ENCODE results near the gene TENM4.
"Not testable (repeated sequence)": the region's sequence is repeated elsewhere in the genome, so short reads cannot be mapped to it uniquely, and the experiment has no call there.

Gene TENM4

GRCh38 chr11:79237703-79238102 lies 203.1 kb downstream of the TENM4 start:
- no peak for DNase-seq

- DNase-seq, result no peak
Observed at GRCh38 chr11:79237091-79237490, 203.7 kb downstream of the TENM4 start.

DNA sequence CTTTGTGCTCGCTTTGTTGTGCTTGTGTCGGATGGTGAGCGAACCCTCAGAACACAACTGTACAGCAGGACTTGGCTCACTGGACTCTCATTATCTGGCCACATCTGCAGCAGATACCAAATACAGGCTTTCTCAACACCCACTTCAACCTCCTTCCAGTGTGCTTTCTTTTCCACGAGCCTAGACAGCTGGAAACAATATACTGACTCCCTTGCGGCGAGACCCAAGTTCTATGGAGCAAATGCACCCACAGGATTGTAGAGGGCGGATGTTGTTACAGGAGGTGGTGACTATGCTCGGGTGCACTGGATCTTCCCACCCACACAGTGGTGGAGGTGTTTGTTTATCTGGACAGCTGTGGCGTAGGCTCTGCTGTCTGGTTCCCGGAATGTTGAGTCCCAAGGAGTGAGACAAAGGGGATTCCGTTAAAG lies 204.3 kb downstream of the TENM4 start:
- DNase-seq, result no peak

DNA sequence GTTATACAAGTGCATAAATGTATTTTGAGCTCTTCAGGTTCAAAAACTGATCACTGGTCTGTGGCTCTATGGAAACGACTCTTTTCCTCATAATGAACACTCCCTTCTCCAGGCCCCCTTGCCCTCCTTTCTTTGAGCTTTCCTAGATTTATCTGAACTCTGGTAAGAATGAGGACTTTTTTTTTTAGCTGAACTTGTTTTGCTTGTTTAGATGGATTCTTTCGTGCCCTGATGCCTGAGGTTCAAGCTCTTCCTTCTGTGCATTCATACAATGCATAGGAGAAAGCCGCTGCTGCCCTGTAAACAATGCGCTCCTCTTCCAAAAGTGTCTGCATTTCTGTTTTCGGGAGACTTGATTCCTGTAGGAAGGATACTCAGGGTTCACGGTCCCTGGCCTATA lies 205.1 kb downstream of the TENM4 start:
- DNase-seq, result no peak

DNA sequence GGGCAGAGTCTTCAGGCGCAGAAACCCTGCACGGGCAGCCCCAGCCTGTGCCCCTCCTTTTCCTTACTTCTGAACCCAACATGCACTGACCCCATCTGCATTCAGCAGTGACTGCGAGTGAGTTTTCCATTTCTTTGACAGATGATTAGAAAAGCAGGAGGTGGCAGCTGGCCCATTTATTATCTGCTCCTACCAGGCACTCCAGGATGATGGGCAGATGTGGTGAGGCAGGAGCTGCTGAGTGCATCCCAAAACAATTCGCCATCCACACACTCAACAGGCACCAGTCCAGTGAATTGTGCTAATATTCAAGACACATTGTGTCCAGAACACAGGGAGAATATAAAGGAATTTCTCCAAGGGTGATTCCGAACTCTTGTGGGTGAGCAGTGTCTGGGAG lies 208.5 kb downstream of the TENM4 start:
- no peak for DNase-seq

DNA sequence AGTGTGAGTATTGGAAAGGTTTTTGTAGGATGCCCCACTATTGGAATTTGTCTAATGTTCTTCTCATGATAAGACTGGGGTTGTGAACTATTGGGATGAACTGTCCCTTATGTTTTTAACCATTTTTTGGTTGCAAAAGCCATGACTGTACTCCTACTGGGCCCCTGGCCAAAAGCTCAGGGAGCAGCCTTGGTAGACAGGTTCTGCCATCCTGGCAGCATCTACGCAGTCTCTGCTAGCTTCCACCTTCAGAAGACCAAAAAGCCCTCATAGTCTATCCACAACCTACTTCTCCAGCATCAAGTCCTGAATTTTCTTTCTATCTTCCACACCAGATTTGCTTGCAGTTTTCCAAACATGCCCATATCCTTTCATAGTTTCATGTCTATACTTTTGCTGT lies 211.8 kb downstream of the TENM4 start:
- DNase-seq, result no peak

DNA sequence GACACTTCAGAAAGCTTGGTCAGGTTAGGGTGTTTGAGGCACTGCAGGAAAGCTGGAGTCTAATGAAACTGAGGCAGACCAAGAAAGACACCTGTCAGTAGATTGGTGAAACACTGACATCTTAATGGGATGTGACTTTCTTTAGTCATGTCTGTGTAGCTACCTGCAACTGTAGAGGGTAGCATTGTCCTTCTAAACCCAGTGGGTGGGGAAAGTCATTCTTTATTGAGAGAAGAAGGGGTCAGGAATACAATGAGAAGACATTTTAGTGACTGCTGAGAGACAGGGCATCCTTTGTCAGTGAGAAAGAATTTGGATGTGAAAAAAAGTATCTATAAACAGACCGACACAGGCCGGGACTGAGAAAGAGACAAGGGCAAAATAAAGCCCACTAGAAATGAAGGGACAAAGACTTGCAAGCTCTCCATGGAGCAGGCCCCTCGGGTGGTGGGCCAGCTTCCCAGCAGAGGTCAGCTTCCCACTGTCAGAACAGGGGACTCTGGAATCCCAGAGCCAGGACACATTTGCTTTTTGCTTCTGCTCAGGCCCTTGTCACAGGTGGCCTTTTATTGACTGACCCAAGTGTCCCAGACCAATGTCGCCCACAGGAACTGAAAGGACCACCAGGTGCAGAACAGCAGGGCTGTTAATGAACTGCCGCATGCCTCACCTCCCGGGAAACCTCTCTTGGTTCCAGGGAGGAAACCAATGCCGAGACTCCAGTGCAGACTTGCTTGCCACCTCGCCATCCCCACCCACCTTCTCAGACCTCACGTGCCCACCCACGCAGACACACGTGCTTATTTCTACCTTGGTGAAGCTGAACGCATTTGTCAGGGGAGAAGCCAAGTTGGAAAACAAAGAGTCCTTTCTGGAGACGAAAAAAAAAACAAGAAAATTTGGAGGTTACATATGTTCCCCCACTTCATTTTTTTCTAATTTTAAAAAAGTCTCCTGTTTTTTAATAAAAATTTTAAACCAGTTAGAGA lies 212.8 kb downstream of the TENM4 start:
- DNase-seq, result no peak

DNA sequence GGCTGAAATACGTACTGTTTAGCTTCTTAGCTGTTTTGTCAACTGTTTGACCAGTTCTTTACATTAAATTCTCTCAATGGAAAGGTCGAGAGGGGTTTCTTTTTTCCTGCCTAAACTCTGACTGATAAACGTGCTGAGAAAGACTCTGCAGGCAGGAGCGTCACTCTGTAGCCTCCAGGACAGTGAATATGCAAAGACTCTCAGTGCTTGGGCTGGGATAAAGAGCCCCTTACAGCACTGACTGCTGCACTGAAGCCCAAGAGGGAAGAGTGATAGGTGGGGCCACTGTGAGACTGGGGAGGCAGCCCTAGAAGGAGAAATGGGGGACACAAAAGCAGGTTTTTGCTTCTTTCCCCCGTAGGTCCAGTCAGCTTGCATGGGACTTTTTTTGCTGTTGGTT lies 213.5 kb downstream of the TENM4 start:
- no peak for DNase-seq

DNA sequence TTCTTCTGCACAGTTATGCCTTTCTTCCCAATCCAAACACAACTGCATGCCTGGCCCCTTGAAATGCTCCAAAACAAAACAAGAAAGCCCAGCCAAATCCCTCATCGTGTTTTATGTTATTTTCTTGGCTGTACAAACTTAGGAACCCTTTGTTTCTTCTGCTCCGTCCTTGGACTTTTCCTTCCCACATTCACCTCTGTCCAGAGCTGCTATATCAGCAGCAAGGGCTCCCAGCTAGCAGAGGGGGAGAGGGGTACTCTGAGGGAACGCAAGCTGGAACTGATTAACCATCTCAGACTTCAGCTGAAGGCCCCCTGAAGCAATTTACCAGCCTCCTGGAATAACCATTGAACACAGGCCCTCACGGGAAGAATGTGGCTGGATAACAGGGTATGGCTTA lies 214.7 kb downstream of the TENM4 start:
- no peak for DNase-seq

DNA sequence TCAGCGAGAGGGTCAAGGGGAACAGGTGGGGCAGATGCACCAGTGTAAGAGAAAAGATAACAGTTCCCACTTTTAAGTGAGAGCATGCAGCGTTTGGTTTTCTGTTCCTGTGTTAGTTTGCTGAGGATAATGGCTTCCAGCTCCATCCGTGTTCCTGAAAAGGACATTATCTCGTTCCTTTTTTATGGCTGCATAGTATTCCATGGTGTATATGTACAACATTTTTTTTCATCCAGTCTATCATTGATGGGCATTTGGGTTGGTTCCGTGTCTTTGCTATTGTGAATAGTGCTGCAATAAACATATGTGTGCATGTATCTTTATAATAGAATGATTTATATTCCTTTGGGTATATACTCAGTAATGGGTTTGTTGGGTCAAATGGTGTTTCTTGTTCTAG lies 218.7 kb downstream of the TENM4 start:
- not testable (repeated sequence) for DNase-seq

DNA sequence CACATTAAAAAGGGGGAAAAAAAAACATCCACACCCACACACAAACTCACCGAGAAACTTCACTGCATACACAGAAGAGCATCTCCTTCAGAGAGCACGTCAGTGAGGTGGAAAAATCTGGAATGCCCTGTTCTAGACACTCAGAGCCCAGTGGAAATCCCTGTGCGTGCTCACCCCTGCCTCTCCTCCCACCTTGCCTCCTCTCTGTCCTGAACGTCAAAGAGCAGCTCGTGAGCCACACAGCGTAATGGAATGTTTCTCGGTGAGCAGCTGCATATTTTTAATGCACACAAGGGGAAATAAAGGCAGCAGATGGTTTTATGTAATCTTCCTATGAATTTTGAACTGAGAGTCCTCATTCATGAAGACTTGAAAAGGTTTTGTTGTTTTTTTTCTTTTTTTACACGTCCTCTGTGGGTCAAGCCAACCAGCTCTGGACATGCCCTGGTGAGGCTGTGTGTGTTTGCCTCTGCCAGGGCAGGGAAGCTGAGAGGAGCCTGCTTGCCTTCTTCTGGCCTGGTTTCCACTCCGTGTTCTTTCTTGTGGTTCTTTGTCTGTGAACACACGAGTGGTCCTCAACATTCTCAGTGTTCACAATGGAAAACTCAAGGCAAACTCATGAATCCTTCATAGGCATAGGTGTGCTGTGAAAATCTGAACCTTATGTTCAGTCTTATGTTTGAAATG lies 219.2 kb downstream of the TENM4 start:
- no peak for DNase-seq

- DNase-seq, result no peak
Observed at GRCh38 chr11:79220171-79220570, 220.7 kb downstream of the TENM4 start.

DNA sequence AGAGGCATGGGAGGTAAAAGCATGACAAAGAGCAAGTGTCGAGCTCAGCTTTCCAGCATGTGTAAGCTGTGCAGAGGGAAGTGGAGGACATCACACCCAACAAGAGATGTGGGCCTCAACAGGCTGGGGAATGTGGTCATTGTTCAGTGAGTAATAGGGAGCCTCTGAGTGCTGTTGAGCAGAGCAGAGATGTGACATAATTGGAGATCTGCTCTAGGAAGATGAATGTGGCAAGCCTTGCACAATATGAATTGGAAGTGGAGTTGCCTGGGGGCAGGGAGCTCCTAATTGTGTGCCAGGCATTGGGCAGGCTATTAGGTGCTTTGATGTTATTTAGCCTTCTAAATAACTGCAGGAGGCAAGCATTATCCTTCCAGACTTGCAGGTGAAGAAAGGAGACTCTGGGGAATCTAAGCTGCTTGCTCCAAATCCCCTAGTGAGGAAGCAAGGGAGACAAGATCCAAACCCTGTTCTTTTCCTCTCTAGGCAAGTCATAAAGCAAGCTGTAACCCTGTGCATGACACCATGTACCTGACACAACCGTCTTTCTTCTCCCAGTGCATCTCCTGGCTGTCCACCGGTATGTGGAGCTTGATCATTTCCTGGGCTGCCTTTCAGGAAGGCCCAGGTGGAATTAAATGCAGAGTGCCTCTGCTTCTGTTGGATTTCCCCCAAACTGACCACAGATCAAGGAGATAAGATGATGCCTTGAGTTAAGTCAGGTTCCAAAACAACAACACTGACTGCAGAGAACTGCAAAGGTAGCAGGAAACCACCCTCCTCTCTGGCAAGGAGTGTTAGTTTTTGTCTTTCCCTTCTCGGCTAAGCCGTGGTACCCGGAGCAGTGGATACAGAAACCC lies 221.4 kb downstream of the TENM4 start:
- DNase-seq, result no peak

DNA sequence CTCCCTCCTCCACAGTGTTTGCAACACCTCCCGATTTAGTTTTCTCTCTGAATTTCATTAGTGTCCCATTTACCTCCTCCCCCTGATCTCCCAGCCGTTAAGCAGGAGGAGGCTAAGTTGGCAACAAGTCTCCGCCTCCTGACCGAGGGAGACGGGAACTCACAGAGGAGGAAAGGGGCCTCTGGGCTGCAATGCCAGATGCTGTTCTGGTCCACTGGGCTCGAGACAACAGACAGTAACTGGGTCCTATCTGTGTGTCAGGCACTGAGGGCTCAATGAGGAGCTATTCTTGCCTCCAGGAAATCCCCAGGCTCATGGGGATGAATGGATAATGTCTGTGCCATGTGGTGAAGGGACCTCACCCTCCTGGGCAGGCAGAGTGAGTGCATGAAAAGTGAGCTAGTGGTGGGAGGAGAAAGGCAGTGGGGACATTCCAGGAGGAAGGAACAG lies 228.1 kb downstream of the TENM4 start:
- DNase-seq, result no peak

GRCh38 chr11:79209540-79210266 lies 231.1 kb downstream of the TENM4 start:
- DNase-seq, result no peak

DNA sequence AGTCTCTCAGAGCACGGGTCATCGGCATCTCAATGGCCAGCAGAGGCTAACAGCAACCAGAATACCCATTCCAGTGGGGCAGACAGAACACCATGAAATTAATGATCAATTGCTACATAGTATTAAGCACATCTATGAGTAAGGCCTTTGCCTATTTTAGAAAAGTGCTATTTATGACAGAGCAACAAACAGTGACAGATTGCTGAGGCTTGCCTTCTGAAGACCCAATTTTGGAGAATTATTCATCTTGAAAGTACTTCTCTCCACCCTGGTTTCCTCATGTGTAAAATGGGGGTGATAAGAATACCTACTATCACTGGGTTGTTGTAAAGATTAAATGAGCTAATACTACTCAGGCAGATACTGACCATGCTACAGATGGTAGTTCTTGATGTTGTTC lies 232.7 kb downstream of the TENM4 start:
- no peak for DNase-seq

DNA sequence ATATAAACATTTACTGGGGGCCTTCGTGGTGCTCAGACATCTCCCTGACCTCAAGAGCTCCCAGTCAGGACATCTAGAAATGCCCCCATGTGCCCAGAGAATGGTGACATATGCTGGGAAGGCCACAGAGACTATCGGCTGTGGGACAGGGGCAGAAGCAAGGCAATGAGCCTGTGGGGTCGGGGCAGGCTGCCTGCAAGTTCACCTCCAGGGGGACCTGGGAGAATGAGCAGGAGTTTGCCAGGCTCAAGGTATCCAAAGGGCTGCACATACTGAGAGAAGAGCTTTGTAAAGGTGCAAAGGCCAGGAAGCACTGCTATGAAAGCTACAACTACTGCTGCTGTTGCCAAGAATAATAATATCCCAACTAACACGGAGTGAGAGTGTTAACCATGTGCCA lies 233.9 kb downstream of the TENM4 start:
- no peak for DNase-seq

DNA sequence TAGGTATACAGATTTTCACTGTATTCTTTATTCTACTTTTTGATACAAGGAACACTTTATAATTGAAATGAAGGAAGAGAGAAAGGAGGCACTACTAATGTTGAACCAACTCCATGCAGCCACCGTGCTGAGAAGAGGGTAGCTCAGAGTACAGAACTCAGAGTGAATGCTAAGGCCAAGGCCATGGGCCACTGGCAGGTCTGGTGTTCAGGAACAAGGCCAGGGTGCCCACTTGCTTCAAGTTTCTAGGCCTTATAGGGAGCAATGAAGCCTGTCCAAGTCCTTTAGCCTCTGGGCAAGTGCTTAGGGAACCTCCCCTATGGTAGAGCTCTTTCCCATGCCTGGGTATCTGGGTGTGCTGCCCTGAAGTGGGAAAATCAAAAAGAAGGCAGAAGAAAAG lies 235.0 kb downstream of the TENM4 start:
- no peak for DNase-seq

DNA sequence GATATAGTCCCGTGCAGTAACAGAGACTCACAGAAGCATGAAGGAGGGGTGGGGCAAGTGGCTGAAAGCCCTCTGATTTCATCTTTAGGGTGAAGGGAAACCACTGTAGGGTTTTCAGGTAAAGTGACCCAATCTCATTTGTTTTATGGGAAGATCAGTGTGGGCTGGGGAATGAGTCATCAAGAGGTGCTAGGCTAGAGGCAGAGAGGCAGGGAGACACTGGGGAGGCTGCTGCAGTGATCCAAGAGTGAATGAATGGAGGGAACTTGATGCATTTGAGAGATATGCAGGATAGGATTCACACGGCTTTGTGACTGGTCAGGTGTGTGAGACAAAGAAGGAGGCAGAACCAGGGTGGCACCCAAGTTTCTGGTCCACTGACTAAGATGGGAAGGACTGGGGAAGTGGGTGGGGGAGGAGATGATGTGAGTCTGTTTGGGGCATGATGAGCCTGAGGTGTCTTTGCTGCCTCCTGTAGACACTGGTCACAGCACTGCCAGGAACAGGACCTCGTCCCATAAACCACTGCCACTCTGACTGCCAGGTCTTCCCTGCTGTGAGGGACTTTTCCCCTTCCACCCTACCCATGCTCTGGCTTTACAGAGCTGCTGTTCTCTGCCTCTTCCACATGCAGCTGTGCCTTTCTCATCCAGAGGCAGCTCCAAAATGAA lies 239.0 kb downstream of the TENM4 start:
- no peak for DNase-seq

GRCh38 chr11:79200398-79201070 lies 240.3 kb downstream of the TENM4 start:
- DNase-seq, result no peak

DNA sequence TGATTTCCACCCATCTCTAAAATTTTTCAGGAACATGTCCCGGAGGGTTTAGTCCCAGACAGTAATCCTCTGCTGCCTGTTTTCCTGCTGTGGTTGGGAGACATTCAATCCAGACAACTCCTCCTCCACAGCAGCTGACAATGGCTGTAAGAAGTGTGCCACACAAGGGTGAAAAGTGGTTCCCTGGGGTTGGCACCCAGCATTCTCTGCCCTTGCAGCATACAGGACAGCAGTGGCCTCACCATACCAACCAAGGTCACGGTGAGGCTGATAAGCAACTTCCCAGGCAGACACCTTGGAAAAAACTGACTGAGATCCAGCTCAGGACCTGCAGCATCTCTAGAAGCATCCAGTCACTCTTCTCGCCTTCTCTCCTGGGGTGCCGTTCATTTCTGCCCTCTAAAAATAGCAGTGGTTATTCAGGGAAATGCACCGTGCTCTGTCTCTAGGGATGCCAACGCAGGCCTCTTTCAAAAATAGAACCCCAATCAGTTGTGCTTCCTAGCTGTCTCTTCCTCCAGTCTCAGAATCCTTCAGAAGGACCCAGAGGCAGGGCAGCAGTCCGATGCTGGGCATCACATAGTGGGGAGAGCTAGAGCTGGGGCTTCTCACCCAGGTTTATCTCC lies 241.0 kb downstream of the TENM4 start:
- no peak for DNase-seq
